CD4-positive, alpha-beta T cell treated with Interleukin-17A for 4 hours (primary cell): ENCODE results near the gene PMVK.
A peak's percentile ranks its signal among the peaks of the same experiment; 100 is the strongest.

Experiments used
- DNase-seq: peaks from one replicate; pipeline ENCODE4 v3.0.0-alpha.2; 2020; ENCODE audit warnings: mixed read lengths

PMVK gene

GRCh38 chr1:154966111-154966510 is 29.6 kb upstream of the PMVK start:
- DNase-seq: no peak

- DNase-seq: no peak
Measured at GRCh38 chr1:154964359-154964758, 27.8 kb upstream of the PMVK start.

GRCh38 chr1:154963643-154964042 is 27.1 kb upstream of the PMVK start:
- DNase-seq: no peak

- DNase-seq: no peak
Measured at GRCh38 chr1:154962795-154963330, 26.3 kb upstream of the PMVK start.

- DNase-seq: peak; percentile 40
Measured at GRCh38 chr1:154962156-154962749, 25.7 kb upstream of the PMVK start.

- peak; percentile 85 for DNase-seq
Measured at GRCh38 chr1:154961207-154962155, 25.0 kb upstream of the PMVK start, which contains the start of gene PYGO2. Gene PYGO2 (minus strand): TSS chr1:154961782. CDS start chr1:154961576, 206 bp downstream.

GRCh38 chr1:154960446-154961136 is 24.1 kb upstream of the PMVK start:
- no peak for DNase-seq

- no peak for DNase-seq
Measured at GRCh38 chr1:154959426-154959780, 22.9 kb upstream of the PMVK start.

- no peak for DNase-seq
Measured at GRCh38 chr1:154958681-154959425, 22.3 kb upstream of the PMVK start.

- no peak for DNase-seq
Measured at GRCh38 chr1:154958036-154958435, 21.5 kb upstream of the PMVK start.

- no peak for DNase-seq
Measured at GRCh38 chr1:154957091-154957657, 20.7 kb upstream of the PMVK start.

- DNase-seq: no peak
Measured at GRCh38 chr1:154956544-154956941, 20.0 kb upstream of the PMVK start.

GRCh38 chr1:154955718-154956543 is 19.4 kb upstream of the PMVK start, which contains the start of gene PBXIP1:
Gene PBXIP1 (minus strand): TSS chr1:154956099. CDS start chr1:154953721, 2,378 bp downstream.
- peak; percentile 84 for DNase-seq

GRCh38 chr1:154955039-154955717 is 18.7 kb upstream of the PMVK start:
- peak; percentile 92 for DNase-seq

- DNase-seq: no peak
Measured at GRCh38 chr1:154954541-154954940, 18.0 kb upstream of the PMVK start.

GRCh38 chr1:154953611-154954038 is 17.1 kb upstream of the PMVK start:
- DNase-seq: no peak

GRCh38 chr1:154952664-154953063 is 16.1 kb upstream of the PMVK start:
- DNase-seq: no peak

- DNase-seq: peak; percentile 83
Measured at GRCh38 chr1:154951901-154952657, 15.6 kb upstream of the PMVK start.

- DNase-seq: no peak
Measured at GRCh38 chr1:154948079-154948478, 11.6 kb upstream of the PMVK start.
